GM12878 (cell line): ENCODE measurements around the gene OR4A16.

Experiments used
- EP300 ChIP-seq, 2 experiments: fragments of 150-350 bp in 1 of 2; IDR thresholded peaks; 2 replicates each; pipeline ENCODE4 v1.6.1; 2011 to 2012; ENCODE audit warnings: low read depth in 2 of 2, low read length in 2 of 2, borderline replicate concordance in 1 of 2, improper control_type of control experiment in 1 of 2, inconsistent platforms in 1 of 2; ENCODE audit not compliant: control insufficient read depth in 1 of 2
- FOS ChIP-seq: IDR thresholded peaks from 3 replicates; pipeline ENCODE4 v1.6.1; 2011; ENCODE audit warnings: borderline replicate concordance; ENCODE audit not compliant: insufficient read length; ENCODE audit errors: extremely low read depth
- SMC3 ChIP-seq: IDR thresholded peaks from 2 replicates; pipeline ENCODE4 v1.6.1; 2011; ENCODE audit warnings: low read length, improper control_type of control experiment, borderline replicate concordance
- ZBED1 ChIP-seq: IDR thresholded peaks from 2 replicates; pipeline ENCODE4 v1.6.1; 2016; ENCODE audit warnings: borderline replicate concordance
- ZNF274 ChIP-seq: IDR thresholded peaks from one replicate; pipeline ENCODE4 v1.8.0; 2011; ENCODE audit not compliant: insufficient read length, insufficient read depth
- TF ChIP-seq, protein P1 (sequence below): fragments of 150-350 bp; IDR thresholded peaks from 2 replicates; pipeline ENCODE4 v1.6.1; 2016; ENCODE audit warnings: low read depth, low read length
- TF ChIP-seq, protein P2 (sequence below): IDR thresholded peaks from 2 replicates; pipeline ENCODE4 v1.6.1; 2011; ENCODE audit warnings: borderline replicate concordance, low read depth, mild to moderate bottlenecking, moderate library complexity, mixed read lengths, low read length; ENCODE audit not compliant: insufficient read depth; ENCODE audit errors: extremely low read length
- TF ChIP-seq, protein P3 (sequence below): fragments of 450-650 bp; IDR thresholded peaks from 2 replicates; pipeline ENCODE4 v1.6.1; 2017; ENCODE audit warnings: mild to moderate bottlenecking, moderate library complexity
- TF ChIP-seq, protein P4 (sequence below), 3 experiments: IDR thresholded peaks in 2 of 3; conservative IDR thresholded peaks in 1 of 3; 2 replicates each; pipeline ENCODE4 v1.5.1; 2011; ENCODE audit warnings: low read depth in 3 of 3, low read length in 3 of 3, mild to moderate bottlenecking in 3 of 3, control low read depth in 2 of 3, moderate library complexity in 2 of 3, inconsistent platforms in 1 of 3, mixed read lengths in 1 of 3; ENCODE audit not compliant: control insufficient read depth in 2 of 3, insufficient read depth in 1 of 3; ENCODE audit errors: extremely low read depth in 1 of 3
- TF ChIP-seq, protein P5 (sequence below): IDR thresholded peaks from 2 replicates; pipeline ENCODE4 v1.6.1; 2011; ENCODE audit warnings: borderline replicate concordance, low read depth, mild to moderate bottlenecking, moderate library complexity, low read length; ENCODE audit not compliant: insufficient read depth, poor library complexity, severe bottlenecking

DNA sequence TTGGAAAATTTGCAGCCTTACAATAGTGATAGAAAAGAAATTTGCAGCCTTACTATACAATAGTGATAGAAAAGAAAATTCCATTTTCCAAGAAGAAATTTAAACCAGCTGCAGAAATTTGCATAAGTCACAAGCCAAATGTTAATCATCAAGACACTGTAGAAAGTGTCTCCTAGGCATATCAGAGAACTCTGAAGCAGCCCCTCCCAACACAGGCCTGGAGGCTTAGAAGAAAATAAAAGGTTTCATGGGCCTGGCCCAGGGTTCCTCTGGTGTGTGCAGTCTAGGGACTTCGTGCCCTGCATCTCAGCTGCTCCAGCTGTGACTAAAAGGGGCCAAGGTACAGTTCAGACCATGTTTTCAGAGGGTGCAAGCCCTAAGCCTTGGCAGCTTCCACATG lies 6.0 kb downstream of the OR4A16 start:
- TF ChIP-seq, protein P1, sequence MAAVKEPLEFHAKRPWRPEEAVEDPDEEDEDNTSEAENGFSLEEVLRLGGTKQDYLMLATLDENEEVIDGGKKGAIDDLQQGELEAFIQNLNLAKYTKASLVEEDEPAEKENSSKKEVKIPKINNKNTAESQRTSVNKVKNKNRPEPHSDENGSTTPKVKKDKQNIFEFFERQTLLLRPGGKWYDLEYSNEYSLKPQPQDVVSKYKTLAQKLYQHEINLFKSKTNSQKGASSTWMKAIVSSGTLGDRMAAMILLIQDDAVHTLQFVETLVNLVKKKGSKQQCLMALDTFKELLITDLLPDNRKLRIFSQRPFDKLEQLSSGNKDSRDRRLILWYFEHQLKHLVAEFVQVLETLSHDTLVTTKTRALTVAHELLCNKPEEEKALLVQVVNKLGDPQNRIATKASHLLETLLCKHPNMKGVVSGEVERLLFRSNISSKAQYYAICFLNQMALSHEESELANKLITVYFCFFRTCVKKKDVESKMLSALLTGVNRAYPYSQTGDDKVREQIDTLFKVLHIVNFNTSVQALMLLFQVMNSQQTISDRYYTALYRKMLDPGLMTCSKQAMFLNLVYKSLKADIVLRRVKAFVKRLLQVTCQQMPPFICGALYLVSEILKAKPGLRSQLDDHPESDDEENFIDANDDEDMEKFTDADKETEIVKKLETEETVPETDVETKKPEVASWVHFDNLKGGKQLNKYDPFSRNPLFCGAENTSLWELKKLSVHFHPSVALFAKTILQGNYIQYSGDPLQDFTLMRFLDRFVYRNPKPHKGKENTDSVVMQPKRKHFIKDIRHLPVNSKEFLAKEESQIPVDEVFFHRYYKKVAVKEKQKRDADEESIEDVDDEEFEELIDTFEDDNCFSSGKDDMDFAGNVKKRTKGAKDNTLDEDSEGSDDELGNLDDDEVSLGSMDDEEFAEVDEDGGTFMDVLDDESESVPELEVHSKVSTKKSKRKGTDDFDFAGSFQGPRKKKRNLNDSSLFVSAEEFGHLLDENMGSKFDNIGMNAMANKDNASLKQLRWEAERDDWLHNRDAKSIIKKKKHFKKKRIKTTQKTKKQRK: no peak
- TF ChIP-seq ZBED1 (no peak), SMC3 (no peak), ZNF274 (no peak), EP300 (IDR thresholded peaks at IDR 0.05; ENCODE audit: borderline replicate concordance in 1 of 2, control insufficient read depth in 1 of 2, low read depth in 2 of 2, low read length in 2 of 2) (no peak), FOS (no peak)
- TF ChIP-seq, protein P2, sequence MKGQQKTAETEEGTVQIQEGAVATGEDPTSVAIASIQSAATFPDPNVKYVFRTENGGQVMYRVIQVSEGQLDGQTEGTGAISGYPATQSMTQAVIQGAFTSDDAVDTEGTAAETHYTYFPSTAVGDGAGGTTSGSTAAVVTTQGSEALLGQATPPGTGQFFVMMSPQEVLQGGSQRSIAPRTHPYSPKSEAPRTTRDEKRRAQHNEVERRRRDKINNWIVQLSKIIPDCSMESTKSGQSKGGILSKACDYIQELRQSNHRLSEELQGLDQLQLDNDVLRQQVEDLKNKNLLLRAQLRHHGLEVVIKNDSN: no peak
- TF ChIP-seq, protein P3, sequence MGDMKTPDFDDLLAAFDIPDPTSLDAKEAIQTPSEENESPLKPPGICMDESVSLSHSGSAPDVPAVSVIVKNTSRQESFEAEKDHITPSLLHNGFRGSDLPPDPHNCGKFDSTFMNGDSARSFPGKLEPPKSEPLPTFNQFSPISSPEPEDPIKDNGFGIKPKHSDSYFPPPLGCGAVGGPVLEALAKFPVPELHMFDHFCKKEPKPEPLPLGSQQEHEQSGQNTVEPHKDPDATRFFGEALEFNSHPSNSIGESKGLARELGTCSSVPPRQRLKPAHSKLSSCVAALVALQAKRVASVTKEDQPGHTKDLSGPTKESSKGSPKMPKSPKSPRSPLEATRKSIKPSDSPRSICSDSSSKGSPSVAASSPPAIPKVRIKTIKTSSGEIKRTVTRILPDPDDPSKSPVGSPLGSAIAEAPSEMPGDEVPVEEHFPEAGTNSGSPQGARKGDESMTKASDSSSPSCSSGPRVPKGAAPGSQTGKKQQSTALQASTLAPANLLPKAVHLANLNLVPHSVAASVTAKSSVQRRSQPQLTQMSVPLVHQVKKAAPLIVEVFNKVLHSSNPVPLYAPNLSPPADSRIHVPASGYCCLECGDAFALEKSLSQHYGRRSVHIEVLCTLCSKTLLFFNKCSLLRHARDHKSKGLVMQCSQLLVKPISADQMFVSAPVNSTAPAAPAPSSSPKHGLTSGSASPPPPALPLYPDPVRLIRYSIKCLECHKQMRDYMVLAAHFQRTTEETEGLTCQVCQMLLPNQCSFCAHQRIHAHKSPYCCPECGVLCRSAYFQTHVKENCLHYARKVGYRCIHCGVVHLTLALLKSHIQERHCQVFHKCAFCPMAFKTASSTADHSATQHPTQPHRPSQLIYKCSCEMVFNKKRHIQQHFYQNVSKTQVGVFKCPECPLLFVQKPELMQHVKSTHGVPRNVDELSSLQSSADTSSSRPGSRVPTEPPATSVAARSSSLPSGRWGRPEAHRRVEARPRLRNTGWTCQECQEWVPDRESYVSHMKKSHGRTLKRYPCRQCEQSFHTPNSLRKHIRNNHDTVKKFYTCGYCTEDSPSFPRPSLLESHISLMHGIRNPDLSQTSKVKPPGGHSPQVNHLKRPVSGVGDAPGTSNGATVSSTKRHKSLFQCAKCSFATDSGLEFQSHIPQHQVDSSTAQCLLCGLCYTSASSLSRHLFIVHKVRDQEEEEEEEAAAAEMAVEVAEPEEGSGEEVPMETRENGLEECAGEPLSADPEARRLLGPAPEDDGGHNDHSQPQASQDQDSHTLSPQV: no peak
- TF ChIP-seq, protein P4, sequence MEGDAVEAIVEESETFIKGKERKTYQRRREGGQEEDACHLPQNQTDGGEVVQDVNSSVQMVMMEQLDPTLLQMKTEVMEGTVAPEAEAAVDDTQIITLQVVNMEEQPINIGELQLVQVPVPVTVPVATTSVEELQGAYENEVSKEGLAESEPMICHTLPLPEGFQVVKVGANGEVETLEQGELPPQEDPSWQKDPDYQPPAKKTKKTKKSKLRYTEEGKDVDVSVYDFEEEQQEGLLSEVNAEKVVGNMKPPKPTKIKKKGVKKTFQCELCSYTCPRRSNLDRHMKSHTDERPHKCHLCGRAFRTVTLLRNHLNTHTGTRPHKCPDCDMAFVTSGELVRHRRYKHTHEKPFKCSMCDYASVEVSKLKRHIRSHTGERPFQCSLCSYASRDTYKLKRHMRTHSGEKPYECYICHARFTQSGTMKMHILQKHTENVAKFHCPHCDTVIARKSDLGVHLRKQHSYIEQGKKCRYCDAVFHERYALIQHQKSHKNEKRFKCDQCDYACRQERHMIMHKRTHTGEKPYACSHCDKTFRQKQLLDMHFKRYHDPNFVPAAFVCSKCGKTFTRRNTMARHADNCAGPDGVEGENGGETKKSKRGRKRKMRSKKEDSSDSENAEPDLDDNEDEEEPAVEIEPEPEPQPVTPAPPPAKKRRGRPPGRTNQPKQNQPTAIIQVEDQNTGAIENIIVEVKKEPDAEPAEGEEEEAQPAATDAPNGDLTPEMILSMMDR (IDR thresholded peaks at IDR 0.05 in 2 of 3, conservative IDR thresholded peaks at IDR 0.05 in 1 of 3; ENCODE audit: control insufficient read depth in 2 of 3, extremely low read depth in 1 of 3, insufficient read depth in 1 of 3, low read depth in 3 of 3, low read length in 3 of 3): no peak
- TF ChIP-seq, protein P5, sequence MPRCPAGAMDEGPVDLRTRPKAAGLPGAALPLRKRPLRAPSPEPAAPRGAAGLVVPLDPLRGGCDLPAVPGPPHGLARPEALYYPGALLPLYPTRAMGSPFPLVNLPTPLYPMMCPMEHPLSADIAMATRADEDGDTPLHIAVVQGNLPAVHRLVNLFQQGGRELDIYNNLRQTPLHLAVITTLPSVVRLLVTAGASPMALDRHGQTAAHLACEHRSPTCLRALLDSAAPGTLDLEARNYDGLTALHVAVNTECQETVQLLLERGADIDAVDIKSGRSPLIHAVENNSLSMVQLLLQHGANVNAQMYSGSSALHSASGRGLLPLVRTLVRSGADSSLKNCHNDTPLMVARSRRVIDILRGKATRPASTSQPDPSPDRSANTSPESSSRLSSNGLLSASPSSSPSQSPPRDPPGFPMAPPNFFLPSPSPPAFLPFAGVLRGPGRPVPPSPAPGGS: no peak
